Peyer's patch (tissue), 4 donors: Measurements from ENCODE around the gene SLC6A5. TPM values are rescaled to one million over a fixed set of nuclear protein-coding genes. Genes with fewer than 3 reads are reported as not detected.

Experiments used
- DNase-seq, 3 donors: peaks; one replicate each; pipeline ENCODE4 v3.0.0-alpha.2; 2017 to 2019
- H3K27ac ChIP-seq, 4 donors: fragments of 200-600 bp; sonication (generic); one replicate each; pipeline ENCODE4 v1.5.1; 2016 to 2019
- H3K27me3 ChIP-seq, 2 donors: fragments of 200-600 bp; sonication (generic); one replicate each; pipeline ENCODE4 v1.5.1; 2019
- H3K36me3 ChIP-seq, 3 donors: fragments of 200-600 bp; sonication (generic); one replicate each; pipeline ENCODE4 v1.5.1; 2016 to 2019
- H3K4me1 ChIP-seq, 4 donors: fragments of 200-600 bp; sonication (generic); one replicate each; pipeline ENCODE4 v1.5.1; 2016 to 2019
- H3K4me3 ChIP-seq, 4 donors: fragments of 200-600 bp; sonication (generic); 1 replicate in 3 of 4; 2 replicates in 1 of 4; pipeline ENCODE4 v1.5.1; 2016 to 2019; ENCODE audit warnings: mild to moderate bottlenecking in 1 of 4
- H3K9me3 ChIP-seq, 4 donors: fragments of 200-600 bp; sonication (generic); one replicate each; pipeline ENCODE4 v1.5.1; 2016 to 2019; ENCODE audit warnings: mild to moderate bottlenecking in 1 of 4
- POLR2A ChIP-seq, 2 donors: fragments of 450-650 bp; IDR thresholded peaks; one replicate each; pipeline ENCODE4 v1.5.1; 2017; ENCODE audit warnings: antibody characterized with exemption in 2 of 2, mild to moderate bottlenecking in 2 of 2, moderate library complexity in 2 of 2
- total RNA-seq, 4 donors: library from RNA; depleted of rRNA; stranded (reverse); fragments of >200 nt; gene quantifications; one replicate each; pipeline ENCODE4 v1.1.0, GENCODE V29; 2016
- TF ChIP-seq, protein P1 (sequence below), 6 experiments: fragments of 450-650 bp in 4 of 6; fragments of 200-600 bp in 2 of 6; sonication (generic) in 1 of 6; IDR thresholded peaks; one replicate each; pipeline ENCODE4 v1.5.1; 2017 to 2019; ENCODE audit warnings: antibody characterized with exemption in 6 of 6, mild to moderate bottlenecking in 3 of 6, moderate library complexity in 1 of 6

SLC6A5 gene
- total RNA-seq, 4 donors from 2014 or later, result not detected

DNA sequence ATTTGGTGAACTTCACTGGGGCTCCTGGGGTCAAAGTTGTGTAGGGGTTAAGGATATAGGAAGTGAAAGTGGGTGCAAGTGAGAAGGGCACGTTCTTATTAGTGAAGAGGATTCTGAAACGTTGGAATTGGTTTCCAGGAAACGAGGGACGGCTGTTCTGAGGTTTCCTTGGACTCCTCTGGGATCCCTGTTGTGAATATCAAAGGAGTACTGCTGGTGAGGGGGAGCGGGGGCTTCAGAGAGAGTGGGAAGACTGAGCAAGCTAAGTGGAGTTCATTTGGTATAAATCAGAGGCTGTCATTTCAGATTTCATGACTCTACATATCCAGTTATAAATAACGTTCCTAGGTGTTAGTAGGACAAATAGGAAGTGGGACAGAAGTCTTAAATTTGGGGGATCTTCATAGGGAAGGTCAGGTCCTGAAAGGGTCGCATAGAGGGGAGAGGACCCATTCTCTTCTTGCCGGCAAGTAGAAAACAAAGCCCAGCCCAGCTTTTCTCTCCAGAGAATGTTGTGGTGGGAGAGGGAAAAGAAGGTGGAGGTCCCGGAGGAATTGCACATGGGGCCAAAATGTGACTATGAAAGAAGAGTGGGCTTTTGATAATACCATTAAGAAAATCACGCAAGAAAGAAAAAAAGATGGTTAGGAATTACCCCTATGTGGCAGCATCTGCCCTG is 68.9 kb downstream of the SLC6A5 start:
- Histone ChIP-seq H3K27ac (no peak overlapping the region), H3K27me3 (peaks cover 0 to 8% of the 10 kb centered on the region in 2 donors), H3K4me1 (peaks cover 0 to 11% (median 0%) of the 10 kb centered on the region in 4 donors), H3K36me3 (no peaks in the 10 kb centered on the region), H3K4me3 (no peak overlapping the region), H3K9me3 (no peaks in the 10 kb centered on the region)
- DNase-seq, result no peak
- no peak for TF ChIP-seq POLR2A (IDR thresholded peaks at IDR 0.05)
- TF ChIP-seq, protein P1, sequence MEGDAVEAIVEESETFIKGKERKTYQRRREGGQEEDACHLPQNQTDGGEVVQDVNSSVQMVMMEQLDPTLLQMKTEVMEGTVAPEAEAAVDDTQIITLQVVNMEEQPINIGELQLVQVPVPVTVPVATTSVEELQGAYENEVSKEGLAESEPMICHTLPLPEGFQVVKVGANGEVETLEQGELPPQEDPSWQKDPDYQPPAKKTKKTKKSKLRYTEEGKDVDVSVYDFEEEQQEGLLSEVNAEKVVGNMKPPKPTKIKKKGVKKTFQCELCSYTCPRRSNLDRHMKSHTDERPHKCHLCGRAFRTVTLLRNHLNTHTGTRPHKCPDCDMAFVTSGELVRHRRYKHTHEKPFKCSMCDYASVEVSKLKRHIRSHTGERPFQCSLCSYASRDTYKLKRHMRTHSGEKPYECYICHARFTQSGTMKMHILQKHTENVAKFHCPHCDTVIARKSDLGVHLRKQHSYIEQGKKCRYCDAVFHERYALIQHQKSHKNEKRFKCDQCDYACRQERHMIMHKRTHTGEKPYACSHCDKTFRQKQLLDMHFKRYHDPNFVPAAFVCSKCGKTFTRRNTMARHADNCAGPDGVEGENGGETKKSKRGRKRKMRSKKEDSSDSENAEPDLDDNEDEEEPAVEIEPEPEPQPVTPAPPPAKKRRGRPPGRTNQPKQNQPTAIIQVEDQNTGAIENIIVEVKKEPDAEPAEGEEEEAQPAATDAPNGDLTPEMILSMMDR (IDR thresholded peaks at IDR 0.05), result no peak

DNA sequence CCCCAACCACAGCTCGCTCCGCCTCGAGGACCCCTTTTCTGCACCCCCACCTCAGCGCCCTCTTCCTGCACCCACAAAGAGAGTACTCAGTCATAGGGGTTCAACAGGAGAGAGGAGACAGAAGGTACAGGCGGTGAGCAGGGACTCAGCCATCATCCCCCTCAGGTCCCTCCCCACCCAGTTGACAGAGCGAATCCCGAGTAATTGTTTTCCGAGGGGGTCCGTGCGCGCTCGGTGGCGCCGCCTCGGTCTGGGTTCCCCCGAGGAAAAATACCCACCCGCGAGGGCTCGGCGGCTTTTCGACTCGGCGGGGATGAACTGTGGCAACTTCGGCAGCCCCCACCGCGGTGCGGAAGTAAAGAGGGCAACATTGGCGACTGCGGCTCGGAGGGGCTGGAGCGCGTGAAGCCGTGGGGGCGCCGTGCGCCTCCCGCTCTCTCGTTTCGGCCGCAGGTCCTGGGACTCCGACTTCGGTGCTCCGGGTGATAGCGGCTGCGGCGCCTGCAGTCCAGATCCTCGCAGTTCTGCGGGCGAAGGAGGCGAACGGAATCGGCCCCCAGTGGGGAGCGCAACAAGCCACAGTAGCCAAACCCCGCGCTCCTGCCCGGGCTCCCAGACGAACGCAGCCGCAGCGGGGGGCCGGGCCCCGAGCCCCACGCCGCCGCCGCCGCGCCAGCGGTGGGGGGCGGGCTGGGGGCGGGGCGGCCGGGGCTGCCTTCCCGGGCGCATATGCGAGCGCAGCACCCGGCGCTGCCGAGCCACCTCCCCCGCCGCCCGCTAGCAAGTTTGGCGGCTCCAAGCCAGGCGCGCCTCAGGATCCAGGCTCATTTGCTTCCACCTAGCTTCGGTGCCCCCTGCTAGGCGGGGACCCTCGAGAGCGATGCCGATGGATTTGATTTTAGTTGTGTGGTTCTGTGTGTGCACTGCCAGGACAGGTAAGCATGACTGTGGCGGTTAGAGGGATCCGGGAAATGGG is 69.7 kb downstream of the SLC6A5 start, which contains the start of gene NELL1:
NELL1 (plus strand) TSS at position 743 of the 976 bp plus-strand sequence.
- Histone ChIP-seq H3K36me3 (no peaks in the 10 kb centered on the region), H3K27ac (no peak within 1 kb of the TSS), H3K27me3 (peaks cover 0 to 8% of the 10 kb centered on the region in 2 donors), H3K9me3 (no peaks in the 10 kb centered on the region), H3K4me1 (peaks cover 0 to 11% (median 0%) of the 10 kb centered on the region in 4 donors), H3K4me3 (peak within 1 kb of the TSS in 1 of 4 donors; percentile 6)
- no peak for TF ChIP-seq POLR2A (IDR thresholded peaks at IDR 0.05)
- TF ChIP-seq, protein P1 (IDR thresholded peaks at IDR 0.05), result no peak
- DNase-seq, result no peak

DNA sequence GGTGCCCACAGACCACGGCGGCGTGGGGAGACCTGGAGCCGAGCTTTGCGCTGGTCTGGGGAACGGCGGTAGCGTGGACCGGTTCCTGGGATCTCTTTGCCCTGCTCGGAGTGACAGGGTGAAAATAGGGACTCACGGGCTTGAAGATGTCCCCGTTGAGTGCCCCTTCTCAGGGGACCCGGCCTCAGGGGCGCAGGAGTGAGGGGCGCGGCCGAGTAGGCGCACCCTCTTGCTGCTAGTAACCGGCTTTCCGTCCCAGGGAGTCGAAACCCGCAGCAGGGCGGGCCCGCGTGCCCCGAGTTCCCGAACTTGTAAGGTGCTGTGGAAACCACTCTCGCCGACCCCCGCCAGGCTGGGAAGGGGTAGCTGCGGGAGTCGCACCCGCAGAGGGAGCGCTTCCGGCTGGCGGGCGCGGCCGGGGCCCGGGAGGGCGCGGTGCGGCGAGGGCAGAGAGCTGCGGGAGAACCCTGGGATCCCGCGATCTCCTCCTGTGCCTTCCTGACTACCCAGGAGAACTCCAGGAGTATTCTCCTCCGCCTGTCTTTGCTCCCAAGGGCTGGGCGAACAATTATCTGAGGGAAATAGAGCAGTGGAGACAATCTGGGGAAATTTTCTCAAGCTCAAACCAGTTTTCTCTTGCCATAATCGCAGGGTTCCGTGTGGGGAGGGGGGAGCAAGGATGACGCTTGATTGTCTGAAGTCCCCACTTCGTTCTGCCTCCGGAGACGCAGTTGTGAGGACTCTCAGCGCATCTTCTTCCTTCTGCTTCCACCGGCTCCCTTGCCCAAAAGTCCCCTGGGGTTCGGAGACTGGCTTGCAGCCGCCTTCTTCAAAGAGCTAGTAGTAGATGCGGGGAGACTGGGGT is 70.6 kb downstream of the SLC6A5 start:
- H3K4me1 ChIP-seq, result peaks cover 0 to 11% (median 0%) of the 10 kb centered on the region in 4 donors
- H3K9me3 ChIP-seq, result no peaks in the 10 kb centered on the region
- DNase-seq, result no peak
- no peak overlapping the region for H3K27ac ChIP-seq
- no peak for TF ChIP-seq POLR2A (IDR thresholded peaks at IDR 0.05)
- TF ChIP-seq, protein P1 (IDR thresholded peaks at IDR 0.05), result no peak
- H3K27me3 ChIP-seq, result peaks cover 0 to 8% of the 10 kb centered on the region in 2 donors
- H3K36me3 ChIP-seq, result no peaks in the 10 kb centered on the region
- no peak overlapping the region for H3K4me3 ChIP-seq

DNA sequence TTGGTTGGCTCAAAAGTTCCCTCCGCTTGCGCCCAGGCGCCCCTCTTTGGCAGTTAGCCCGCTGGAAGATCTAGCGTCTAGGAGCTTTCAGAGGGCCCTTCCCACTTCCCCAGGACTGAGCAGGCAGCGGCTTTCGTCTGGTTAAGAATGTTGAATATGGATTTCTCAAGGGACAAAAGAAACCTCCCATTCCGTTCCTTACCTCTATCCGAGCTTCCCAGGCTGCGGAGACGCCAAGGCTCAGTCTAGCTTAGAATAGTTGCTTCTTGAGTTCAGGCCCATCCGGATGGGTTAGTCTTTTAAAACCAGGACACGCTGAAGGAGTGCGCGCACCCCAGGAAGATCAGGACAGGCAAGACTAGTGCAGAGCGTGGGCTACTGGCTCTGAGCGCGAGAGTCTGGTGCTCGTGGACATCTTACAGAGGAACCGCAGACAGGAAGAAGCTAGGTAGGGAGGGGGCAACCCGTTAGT is 71.6 kb downstream of the SLC6A5 start:
- no peak for TF ChIP-seq POLR2A (IDR thresholded peaks at IDR 0.05)
- TF ChIP-seq, protein P1 (IDR thresholded peaks at IDR 0.05), result no peak
- H3K4me3 ChIP-seq, result no peak overlapping the region
- no peak overlapping the region for H3K27ac ChIP-seq
- no peak for DNase-seq
- peaks cover 0 to 11% (median 0%) of the 10 kb centered on the region in 4 donors for H3K4me1 ChIP-seq
- no peaks in the 10 kb centered on the region for H3K36me3 ChIP-seq
- H3K27me3 ChIP-seq, result peaks cover 0 to 8% of the 10 kb centered on the region in 2 donors
- no peaks in the 10 kb centered on the region for H3K9me3 ChIP-seq
